ENCODE data around the gene TMEM63B. TPM values are rescaled to one million over a fixed set of nuclear protein-coding genes. Genes with fewer than 3 reads are reported as not detected.

TMEM63B gene
- total RNA-seq, 6 donors from 2014 or later = 89.8 to 198 (median 128) TPM

GRCh38 chr6:44123544-44123943 is 3.8 kb upstream of the TMEM63B start:
- Histone ChIP-seq H3K27me3 (no peaks in the 10 kb centered on the region), H3K4me3 (peak overlapping the region in 1 of 4 donors; percentile 86), H3K36me3 (no peaks in the 10 kb centered on the region), H3K4me1 (peaks cover 37 to 81% (median 48%) of the 10 kb centered on the region in 4 donors), H3K27ac (peak overlapping the region; percentile 51 to 96 (median 92)), H3K9me3 (no peaks in the 10 kb centered on the region)
- DNase-seq (peak in 1 of 2 donors; percentile 41), ATAC-seq (ENCODE audit: low FRiP score in 2 of 2) (no peak)
- 54 to 80% methylated on average over 2 of the region's 2 CpGs for WGBS, 2 donors
- TF ChIP-seq, protein P1, sequence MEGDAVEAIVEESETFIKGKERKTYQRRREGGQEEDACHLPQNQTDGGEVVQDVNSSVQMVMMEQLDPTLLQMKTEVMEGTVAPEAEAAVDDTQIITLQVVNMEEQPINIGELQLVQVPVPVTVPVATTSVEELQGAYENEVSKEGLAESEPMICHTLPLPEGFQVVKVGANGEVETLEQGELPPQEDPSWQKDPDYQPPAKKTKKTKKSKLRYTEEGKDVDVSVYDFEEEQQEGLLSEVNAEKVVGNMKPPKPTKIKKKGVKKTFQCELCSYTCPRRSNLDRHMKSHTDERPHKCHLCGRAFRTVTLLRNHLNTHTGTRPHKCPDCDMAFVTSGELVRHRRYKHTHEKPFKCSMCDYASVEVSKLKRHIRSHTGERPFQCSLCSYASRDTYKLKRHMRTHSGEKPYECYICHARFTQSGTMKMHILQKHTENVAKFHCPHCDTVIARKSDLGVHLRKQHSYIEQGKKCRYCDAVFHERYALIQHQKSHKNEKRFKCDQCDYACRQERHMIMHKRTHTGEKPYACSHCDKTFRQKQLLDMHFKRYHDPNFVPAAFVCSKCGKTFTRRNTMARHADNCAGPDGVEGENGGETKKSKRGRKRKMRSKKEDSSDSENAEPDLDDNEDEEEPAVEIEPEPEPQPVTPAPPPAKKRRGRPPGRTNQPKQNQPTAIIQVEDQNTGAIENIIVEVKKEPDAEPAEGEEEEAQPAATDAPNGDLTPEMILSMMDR (IDR thresholded peaks at IDR 0.05) = peak in 2 of 6 experiments; percentile 6 to 16
- TF ChIP-seq EP300 (IDR thresholded peaks at IDR 0.05) = peak in 3 of 4 donors; percentile 19 to 87 (median 41)
- peak in 1 of 4 donors; percentile 72 for TF ChIP-seq POLR2A (IDR thresholded peaks at IDR 0.05)
- TF ChIP-seq POLR2AphosphoS5 (IDR thresholded peaks at IDR 0.05) = peak in 1 of 2 donors; percentile 37

- Histone ChIP-seq H3K27me3 (no peaks in the 10 kb centered on the region), H3K9me3 (no peaks in the 10 kb centered on the region), H3K4me3 (peak overlapping the region; percentile 86 to 98 (median 90)), H3K36me3 (no peaks in the 10 kb centered on the region), H3K4me1 (peaks cover 33 to 65% (median 38%) of the 10 kb centered on the region in 4 donors), H3K27ac (peak overlapping the region; percentile 92 to 96 (median 94))
- 2 to 5% methylated on average over 24 to 29 of the region's 31 CpGs for WGBS, 2 donors
- TF ChIP-seq POLR2A (IDR thresholded peaks at IDR 0.05) (peak in 1 of 4 donors; percentile 33), EP300 (IDR thresholded peaks at IDR 0.05) (no peak)
- TF ChIP-seq, protein P1 (IDR thresholded peaks at IDR 0.05) = no peak
- DNase-seq = peak; percentile 52 to 87
- peak; percentile 58 to 67 for ATAC-seq (ENCODE audit: low FRiP score in 2 of 2)
Observed at GRCh38 chr6:44126320-44127149, 819 bp upstream of the TMEM63B start.

DNA sequence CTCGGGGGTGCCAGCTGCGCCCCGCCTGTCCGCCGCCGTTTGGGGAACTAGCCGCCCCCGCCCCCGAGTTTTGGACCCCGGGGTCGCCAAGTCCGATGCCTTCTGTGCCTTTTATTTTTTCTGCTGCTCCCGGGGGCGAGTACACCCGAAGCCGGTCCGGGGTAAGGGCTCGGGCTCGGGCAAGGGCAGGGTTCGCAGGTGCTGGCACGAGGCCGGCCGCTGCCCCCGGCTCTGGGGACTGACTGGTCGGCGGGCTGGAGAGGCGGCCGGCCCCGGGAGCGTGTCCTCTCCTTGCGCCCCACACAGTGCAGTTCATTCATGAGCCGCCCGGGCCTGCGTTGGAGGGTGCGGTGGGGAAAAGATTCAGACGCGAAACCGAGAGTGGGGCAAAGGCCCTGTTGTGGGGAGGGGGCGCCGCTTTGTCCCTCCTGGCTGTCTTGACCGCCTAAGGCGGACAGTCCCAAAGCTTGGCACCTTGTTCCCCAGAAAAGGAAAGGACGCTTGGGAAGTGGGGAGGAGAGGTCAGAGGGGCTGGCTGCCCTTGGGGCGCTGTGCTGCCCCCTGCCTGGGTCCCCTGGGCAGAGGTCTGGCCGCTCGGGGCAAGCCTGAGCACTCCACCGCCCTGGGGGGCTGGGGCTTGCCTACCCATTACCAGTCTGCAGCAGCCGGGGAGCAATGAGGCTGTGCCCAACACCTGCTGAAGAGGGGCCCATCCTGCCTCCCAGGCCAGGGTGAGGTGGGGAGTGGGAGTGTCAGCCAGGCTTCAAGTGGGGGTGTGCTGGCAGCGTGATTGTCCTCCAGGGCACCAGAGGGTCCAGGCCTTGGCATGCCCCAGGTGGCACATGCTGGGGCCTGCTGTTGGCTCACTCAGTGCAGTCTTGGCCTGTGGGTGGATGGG is 915 bp downstream of the TMEM63B start:
- peak; percentile 31 to 91 for DNase-seq
- Histone ChIP-seq H3K27me3 (no peaks in the 10 kb centered on the region), H3K9me3 (no peaks in the 10 kb centered on the region), H3K4me1 (peaks cover 22 to 63% (median 33%) of the 10 kb centered on the region in 4 donors), H3K4me3 (peak overlapping the region; percentile 86 to 98 (median 93)), H3K27ac (peak overlapping the region; percentile 92 to 96 (median 94)), H3K36me3 (no peaks in the 10 kb centered on the region)
- 8% methylated on average over 14 to 37 of the region's 49 CpGs for WGBS, 2 donors
- peak; percentile 49 to 70 for ATAC-seq (ENCODE audit: low FRiP score in 2 of 2)
- TF ChIP-seq EP300 (IDR thresholded peaks at IDR 0.05) (no peak), POLR2A (IDR thresholded peaks at IDR 0.05) (peak in 1 of 4 donors; percentile 9)
- TF ChIP-seq, protein P1 (IDR thresholded peaks at IDR 0.05) = peak; percentile 7 to 60 (median 32)

DNA sequence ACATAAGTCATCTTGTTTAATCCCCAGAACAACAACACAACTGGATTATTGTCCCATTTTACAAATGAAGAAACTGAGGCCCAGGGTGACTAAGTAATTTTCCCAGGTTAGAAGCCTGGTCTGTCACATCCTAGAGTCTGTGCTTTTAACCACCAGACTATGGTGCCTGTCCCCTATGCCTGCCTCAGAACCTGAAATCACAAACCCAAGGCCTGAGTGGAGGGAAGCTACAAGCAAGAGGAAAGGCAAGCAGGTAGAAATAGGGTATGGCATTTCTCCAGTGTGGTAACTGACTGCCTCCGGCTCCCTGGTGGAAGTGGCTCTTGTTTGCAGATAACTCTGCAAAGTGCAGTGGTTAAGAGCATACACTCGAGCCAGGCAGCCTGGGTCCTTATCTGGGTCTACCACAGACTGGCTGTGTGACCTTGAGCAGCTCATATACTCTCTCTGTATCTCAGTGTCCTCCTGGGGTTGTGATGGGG is 2.5 kb downstream of the TMEM63B start:
- Histone ChIP-seq H3K27ac (peak overlapping the region in 2 of 4 donors; percentile 7 to 32), H3K9me3 (no peaks in the 10 kb centered on the region), H3K4me3 (no peak overlapping the region), H3K36me3 (peaks cover 0 to 6% (median 4%) of the 10 kb centered on the region in 4 donors), H3K27me3 (no peaks in the 10 kb centered on the region), H3K4me1 (peaks cover 26 to 59% (median 38%) of the 10 kb centered on the region in 4 donors)
- ATAC-seq (ENCODE audit: low FRiP score in 2 of 2) = no peak
- WGBS, 2 donors = 59 to 60% methylated on average over 2 of the region's 2 CpGs
- TF ChIP-seq EP300 (IDR thresholded peaks at IDR 0.05) (no peak), POLR2AphosphoS5 (IDR thresholded peaks at IDR 0.05) (peak in 1 of 2 donors; percentile 34), POLR2A (IDR thresholded peaks at IDR 0.05) (no peak)
- TF ChIP-seq, protein P1 (IDR thresholded peaks at IDR 0.05) = no peak
- DNase-seq = peak in 1 of 2 donors; percentile 77
